Smooth muscle cell (in vitro differentiated cells): ENCODE results near the gene NELL1. TPM values are rescaled to one million over a fixed set of nuclear protein-coding genes. Genes with fewer than 3 reads are reported as not detected.

Experiments
- DNase-seq: peaks from one replicate; lab custom pipeline; 2025; ENCODE audit not compliant: unreplicated experiment; lab: John Stamatoyannopoulos, UW
- H2AFZ ChIP-seq: fragments of 200-600 bp; sonication (generic); 2 replicates; pipeline ENCODE4 v1.6.0; 2016; ENCODE audit warnings: antibody characterized with exemption, low read depth, mild to moderate bottlenecking
- H3F3A ChIP-seq: fragments of 200-600 bp; sonication (generic); 2 replicates; pipeline ENCODE4 v1.6.0; 2017; ENCODE audit warnings: antibody characterized with exemption, low read depth
- H3K27ac ChIP-seq: fragments of 200-600 bp; sonication (generic); 2 replicates; pipeline ENCODE4 v1.5.1; 2016; ENCODE audit warnings: low read depth, mild to moderate bottlenecking
- H3K27me3 ChIP-seq: fragments of 200-600 bp; sonication (generic); 2 replicates; pipeline ENCODE4 v1.6.1; 2016; ENCODE audit warnings: low read depth, mild to moderate bottlenecking
- H3K36me3 ChIP-seq: fragments of 200-600 bp; sonication (generic); 2 replicates; pipeline ENCODE4 v1.5.1; 2016; ENCODE audit warnings: low read depth
- H3K4me1 ChIP-seq: fragments of 200-600 bp; sonication (generic); 2 replicates; pipeline ENCODE4 v1.5.1; 2016; ENCODE audit warnings: low read depth
- H3K4me2 ChIP-seq: fragments of 200-600 bp; sonication (generic); 2 replicates; pipeline ENCODE4 v1.6.0; 2016; ENCODE audit warnings: mild to moderate bottlenecking
- H3K4me3 ChIP-seq: fragments of 200-600 bp; sonication (generic); 2 replicates; pipeline ENCODE4 v1.5.1; 2016; ENCODE audit warnings: mild to moderate bottlenecking
- H3K79me2 ChIP-seq: fragments of 200-600 bp; sonication (generic); 2 replicates; pipeline ENCODE4 v1.6.0; 2016; ENCODE audit warnings: low read depth, mild to moderate bottlenecking
- H3K9ac ChIP-seq: fragments of 200-600 bp; sonication (generic); 2 replicates; pipeline ENCODE4 v1.6.0; 2016; ENCODE audit warnings: low read depth
- H3K9me3 ChIP-seq: fragments of 200-600 bp; sonication (generic); replicated peaks from 2 replicates; pipeline ENCODE4 v1.5.1; 2016; ENCODE audit warnings: low read depth
- H4K20me1 ChIP-seq: fragments of 200-600 bp; sonication (generic); 2 replicates; pipeline ENCODE4 v1.6.0; 2016; ENCODE audit warnings: low read depth
- WGBS: methylation state at CpG from one replicate; pipeline ENCODE4 v1.1.7; 2016; ENCODE audit warnings: low lambda C conversion rate; 5-methylcytosine and 5-hydroxymethylcytosine counted together
- polyA plus RNA-seq: library from polyadenylated mRNA; unstranded; fragments of >200 nt; fragmentation: Nextera tagmentation; extraction: Ambion mirVana; gene quantifications from 2 replicates; pipeline ENCODE4 v1.2.1, GENCODE V29; 2016
- total RNA-seq: library from RNA; depleted of rRNA; stranded (reverse); fragments of >200 nt; gene quantifications from 2 replicates; pipeline ENCODE4 v1.2.3, GENCODE V29; 2014
- TF ChIP-seq, protein P1 (sequence below): fragments of 200-600 bp; sonication (generic); IDR thresholded peaks from 2 replicates; pipeline ENCODE4 v1.5.1; 2017; ENCODE audit warnings: borderline replicate concordance, mild to moderate bottlenecking, antibody characterized with exemption; ENCODE audit not compliant: insufficient read depth, poor library complexity, severe bottlenecking

The NELL1 gene
- total and polyA plus RNA-seq, 2 experiments from 2014 or later: not detected

DNA sequence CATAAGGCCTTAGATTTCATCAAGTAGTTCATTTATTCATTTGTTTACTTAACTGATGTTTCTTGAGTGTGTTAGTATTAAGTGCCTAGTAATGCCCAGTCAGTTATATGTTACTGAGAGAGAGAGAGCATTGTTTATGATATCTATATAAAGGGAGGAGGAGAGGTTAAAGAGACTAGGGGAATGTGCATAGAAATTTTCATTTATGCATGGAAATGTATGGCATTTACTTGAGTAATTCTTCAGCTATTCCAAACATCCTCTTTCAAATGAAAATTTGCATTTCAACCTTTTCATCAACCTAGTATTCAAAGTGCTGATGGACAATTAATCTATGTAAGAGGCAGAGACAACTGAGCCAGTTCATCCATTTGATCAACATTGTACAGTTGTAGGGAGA, 199.7 kb downstream of the NELL1 start:
- no peaks in the 10 kb centered on the region for H4K20me1 ChIP-seq
- H2AFZ ChIP-seq: no peak overlapping the region
- no peaks in the 10 kb centered on the region for H3K36me3 ChIP-seq
- H3K4me3 ChIP-seq: no peak overlapping the region
- H3K4me1 ChIP-seq: no peaks in the 10 kb centered on the region
- DNase-seq: no peak
- H3K9me3 ChIP-seq: no peaks in the 10 kb centered on the region
- no peaks in the 10 kb centered on the region for H3K27me3 ChIP-seq
- H3K79me2 ChIP-seq: no peaks in the 10 kb centered on the region
- TF ChIP-seq, protein P1, sequence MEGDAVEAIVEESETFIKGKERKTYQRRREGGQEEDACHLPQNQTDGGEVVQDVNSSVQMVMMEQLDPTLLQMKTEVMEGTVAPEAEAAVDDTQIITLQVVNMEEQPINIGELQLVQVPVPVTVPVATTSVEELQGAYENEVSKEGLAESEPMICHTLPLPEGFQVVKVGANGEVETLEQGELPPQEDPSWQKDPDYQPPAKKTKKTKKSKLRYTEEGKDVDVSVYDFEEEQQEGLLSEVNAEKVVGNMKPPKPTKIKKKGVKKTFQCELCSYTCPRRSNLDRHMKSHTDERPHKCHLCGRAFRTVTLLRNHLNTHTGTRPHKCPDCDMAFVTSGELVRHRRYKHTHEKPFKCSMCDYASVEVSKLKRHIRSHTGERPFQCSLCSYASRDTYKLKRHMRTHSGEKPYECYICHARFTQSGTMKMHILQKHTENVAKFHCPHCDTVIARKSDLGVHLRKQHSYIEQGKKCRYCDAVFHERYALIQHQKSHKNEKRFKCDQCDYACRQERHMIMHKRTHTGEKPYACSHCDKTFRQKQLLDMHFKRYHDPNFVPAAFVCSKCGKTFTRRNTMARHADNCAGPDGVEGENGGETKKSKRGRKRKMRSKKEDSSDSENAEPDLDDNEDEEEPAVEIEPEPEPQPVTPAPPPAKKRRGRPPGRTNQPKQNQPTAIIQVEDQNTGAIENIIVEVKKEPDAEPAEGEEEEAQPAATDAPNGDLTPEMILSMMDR: no peak
- no peaks in the 10 kb centered on the region for H3F3A ChIP-seq
- no peak overlapping the region for H3K27ac ChIP-seq
- H3K4me2 ChIP-seq: no peak overlapping the region
- no peak overlapping the region for H3K9ac ChIP-seq

DNA sequence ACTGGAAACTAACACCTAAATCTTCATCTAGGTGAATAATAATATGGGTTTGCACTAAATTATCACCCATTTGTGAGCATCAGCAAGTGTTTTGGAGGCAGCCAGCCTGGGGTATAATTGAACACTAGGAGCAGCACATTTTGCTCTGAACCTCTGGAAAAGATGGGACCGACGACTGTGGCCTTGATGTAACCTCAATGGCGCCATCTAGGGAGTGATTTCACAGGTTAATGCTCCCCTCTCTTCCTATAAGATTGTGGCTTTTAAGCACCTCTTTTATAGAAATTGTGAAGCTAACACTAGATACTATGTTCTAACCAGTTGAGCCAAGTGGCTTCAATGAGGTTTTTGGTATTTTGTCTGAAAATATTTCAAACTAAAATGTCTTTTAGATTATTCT, 203.7 kb downstream of the NELL1 start:
- H3K27ac ChIP-seq: no peak overlapping the region
- WGBS: 7% methylated on average over 3 of the region's 3 CpGs
- no peak overlapping the region for H3K4me3 ChIP-seq
- TF ChIP-seq, protein P1: peak; percentile 30
- no peaks in the 10 kb centered on the region for H4K20me1 ChIP-seq
- H3K9me3 ChIP-seq: no peaks in the 10 kb centered on the region
- no peak overlapping the region for H3K4me2 ChIP-seq
- no peaks in the 10 kb centered on the region for H3K79me2 ChIP-seq
- peaks cover 4% of the 10 kb centered on the region for H3K4me1 ChIP-seq
- no peak overlapping the region for H3K9ac ChIP-seq
- no peaks in the 10 kb centered on the region for H3F3A ChIP-seq
- DNase-seq: no peak
- H3K36me3 ChIP-seq: no peaks in the 10 kb centered on the region
- H3K27me3 ChIP-seq: no peaks in the 10 kb centered on the region
- H2AFZ ChIP-seq: no peak overlapping the region

DNA sequence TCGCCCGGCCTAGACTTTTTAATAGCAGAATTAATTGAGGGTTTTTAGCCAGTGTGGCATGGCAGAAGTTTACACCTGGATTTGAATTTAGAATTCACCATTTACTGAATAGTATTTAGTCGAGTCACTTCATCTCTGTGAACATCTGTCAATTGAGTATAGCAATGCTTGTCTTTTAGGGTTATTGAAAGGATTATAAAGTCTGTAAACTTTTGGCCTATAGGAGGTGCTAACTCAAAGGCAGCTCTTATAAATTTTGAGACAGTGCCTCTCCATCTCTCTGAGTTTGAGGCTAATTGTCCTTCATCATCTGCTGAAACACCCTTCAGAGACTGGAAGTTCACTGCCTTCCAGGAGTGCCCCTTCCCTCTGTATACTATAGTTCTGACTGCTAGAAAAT, 205.0 kb downstream of the NELL1 start:
- no peaks in the 10 kb centered on the region for H3K36me3 ChIP-seq
- no peaks in the 10 kb centered on the region for H3F3A ChIP-seq
- H3K4me3 ChIP-seq: no peak overlapping the region
- WGBS: 93% methylated on average over 3 of the region's 3 CpGs
- peaks cover 4% of the 10 kb centered on the region for H3K4me1 ChIP-seq
- no peak for DNase-seq
- no peaks in the 10 kb centered on the region for H3K79me2 ChIP-seq
- H3K27me3 ChIP-seq: no peaks in the 10 kb centered on the region
- H3K9me3 ChIP-seq: no peaks in the 10 kb centered on the region
- no peak overlapping the region for H3K9ac ChIP-seq
- TF ChIP-seq, protein P1: no peak
- H3K27ac ChIP-seq: no peak overlapping the region
- H2AFZ ChIP-seq: no peak overlapping the region
- no peak overlapping the region for H3K4me2 ChIP-seq
- H4K20me1 ChIP-seq: no peaks in the 10 kb centered on the region

GRCh38 chr11:20875889-20876288, 206.5 kb downstream of the NELL1 start:
- peaks cover 4% of the 10 kb centered on the region for H3K4me1 ChIP-seq
- 57% methylated on average over 3 of the region's 3 CpGs for WGBS
- H2AFZ ChIP-seq: no peak overlapping the region
- no peaks in the 10 kb centered on the region for H4K20me1 ChIP-seq
- no peaks in the 10 kb centered on the region for H3K79me2 ChIP-seq
- no peaks in the 10 kb centered on the region for H3K27me3 ChIP-seq
- no peaks in the 10 kb centered on the region for H3K36me3 ChIP-seq
- H3K4me3 ChIP-seq: no peak overlapping the region
- no peaks in the 10 kb centered on the region for H3K9me3 ChIP-seq
- H3K27ac ChIP-seq: no peak overlapping the region
- TF ChIP-seq, protein P1: no peak
- H3F3A ChIP-seq: no peaks in the 10 kb centered on the region
- DNase-seq: no peak
- H3K4me2 ChIP-seq: no peak overlapping the region
- H3K9ac ChIP-seq: no peak overlapping the region
